ENCODE data around the gene LRRC43.
"Not testable (repeated sequence)": the region's sequence is repeated elsewhere in the genome, so short reads cannot be mapped to it uniquely, and the experiment has no call there.

Gene LRRC43

GRCh38 chr12:122192441-122192840 is 9.5 kb downstream of the LRRC43 start:
- no peak for DNase-seq (ENCODE audit: low spot score)

DNA sequence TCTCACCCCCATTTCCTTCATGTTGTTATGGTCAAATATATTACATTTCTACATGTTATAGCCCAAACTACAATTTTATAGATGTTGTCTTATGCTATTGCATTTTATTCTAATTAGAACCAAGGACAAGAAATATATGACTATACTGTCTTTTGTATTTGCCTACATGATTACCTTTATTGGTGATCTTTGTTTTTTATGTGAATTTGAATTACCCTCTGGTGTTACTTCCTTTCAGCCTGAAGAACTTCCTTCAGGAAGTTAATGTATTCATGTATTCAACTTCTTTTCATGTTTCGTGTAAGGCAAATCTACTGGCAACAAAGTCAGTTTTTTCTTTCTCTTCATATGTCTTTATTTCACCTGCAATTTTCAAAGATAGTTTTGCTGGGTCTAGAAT is 11.9 kb downstream of the LRRC43 start:
- no peak for DNase-seq (ENCODE audit: low spot score)

DNA sequence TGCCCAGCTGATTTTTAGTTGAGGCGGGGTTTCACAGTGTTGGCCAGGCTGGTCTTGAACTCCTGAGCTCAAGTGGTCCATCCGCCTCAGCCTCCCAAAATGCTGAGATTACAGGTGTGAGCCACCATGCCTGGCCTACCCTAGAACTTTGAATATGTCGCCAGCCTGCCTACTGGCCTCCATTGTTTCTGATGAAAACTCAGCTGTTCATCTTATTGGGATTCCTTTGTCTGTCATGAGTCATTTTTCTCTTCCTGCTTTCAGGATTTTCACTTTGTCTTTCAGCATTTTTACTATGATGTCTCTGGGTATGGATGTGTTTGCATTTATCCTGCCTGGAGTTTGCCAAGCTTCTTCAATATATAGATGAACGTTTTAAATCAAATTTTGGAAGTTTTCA is 12.5 kb downstream of the LRRC43 start:
- DNase-seq (ENCODE audit: low spot score), result no peak

DNA sequence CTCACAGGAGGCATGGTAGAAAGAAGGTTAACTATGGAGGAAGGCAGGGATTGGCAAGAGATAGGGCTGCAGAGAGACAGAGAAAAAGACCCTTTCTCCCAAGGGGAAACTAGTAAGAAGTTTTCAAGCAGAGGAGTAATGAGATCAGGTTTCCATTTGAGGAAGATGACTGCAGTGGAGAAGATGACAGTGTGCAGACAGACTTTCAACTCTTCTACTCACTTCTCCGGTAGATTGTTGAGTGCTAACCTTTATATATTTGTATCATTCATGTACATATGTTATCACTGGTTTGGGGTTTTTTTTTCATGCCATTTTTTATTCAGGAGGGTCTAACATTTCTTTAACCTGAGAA is 14.7 kb downstream of the LRRC43 start:
- DNase-seq (ENCODE audit: low spot score), result no peak

DNA sequence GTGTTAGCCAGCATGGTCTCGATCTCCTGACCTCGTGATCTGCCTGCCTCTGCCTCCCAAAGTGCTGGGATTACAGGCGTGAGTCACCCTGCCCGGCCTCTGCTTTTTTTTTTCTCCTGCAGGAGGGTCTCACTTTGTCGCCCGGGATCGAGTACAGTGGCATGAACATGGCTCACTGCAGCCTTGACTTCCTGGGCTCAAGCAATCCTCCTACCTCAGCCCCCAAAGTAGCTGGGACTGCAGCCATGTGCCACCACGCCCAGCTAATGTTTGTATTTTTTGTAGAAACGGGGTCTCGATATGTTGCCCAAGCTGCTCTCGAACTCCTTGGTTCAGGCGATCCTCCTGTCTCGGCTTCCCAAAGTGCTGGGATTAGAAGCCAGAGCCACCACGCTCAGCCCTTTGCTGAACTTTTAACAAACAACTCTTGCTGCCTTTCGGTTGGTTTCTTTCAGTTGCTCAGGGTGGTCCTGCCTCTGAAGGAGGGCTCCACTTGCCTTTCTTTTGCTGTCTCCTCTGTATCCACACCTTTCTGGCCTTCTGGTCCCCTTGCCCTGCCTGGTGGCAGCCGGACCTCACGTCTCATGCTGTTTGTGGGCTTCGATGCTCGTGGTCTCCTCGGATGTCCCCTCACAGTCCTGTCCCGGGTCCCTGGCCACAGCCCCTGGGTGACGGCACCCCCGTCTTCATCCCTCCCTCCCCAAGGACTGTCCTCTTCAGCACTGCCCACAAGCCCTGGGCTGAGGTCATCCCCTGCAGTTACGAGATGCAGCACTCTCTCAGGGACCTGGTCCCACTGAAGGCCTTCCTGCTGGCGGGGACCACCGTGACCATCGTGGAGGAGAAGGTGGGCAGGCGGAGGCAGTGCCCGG is 16.8 kb downstream of the LRRC43 start:
- DNase-seq (ENCODE audit: low spot score), result no peak

DNA sequence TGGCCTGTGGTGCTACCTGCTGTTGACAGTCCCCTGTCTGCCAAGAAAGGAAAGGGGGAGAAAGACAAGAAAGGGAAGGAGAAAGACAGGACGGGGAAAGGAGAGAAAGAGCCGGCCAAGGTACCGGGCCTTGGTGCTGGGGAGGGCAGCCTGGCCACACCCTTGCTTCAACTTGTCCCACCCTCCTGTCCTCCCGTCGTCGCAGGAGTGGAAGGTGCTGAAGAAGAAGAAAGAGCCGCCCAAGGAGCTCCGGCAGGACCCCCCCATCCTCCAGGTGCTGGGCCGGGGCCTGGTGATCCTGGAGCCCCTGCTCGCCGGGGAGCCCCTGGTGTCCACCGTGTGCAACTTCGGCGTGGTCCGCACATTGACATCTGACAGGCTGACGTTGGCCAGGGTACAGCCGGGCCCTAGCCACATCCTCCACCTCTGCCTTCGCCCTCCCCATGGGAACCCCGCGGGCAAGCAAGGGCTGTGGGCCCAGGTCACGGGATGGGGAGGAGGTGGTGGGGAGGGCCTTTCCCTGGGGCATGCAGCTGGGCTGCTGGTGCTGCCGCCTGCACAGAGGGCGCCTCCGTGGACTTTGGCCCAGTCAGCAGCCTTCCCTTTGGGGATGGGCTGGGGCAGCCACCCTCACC is 17.7 kb downstream of the LRRC43 start:
- DNase-seq (ENCODE audit: low spot score), result no peak

GRCh38 chr12:122201381-122201780 is 18.5 kb downstream of the LRRC43 start:
- DNase-seq (ENCODE audit: low spot score), result no peak

DNA sequence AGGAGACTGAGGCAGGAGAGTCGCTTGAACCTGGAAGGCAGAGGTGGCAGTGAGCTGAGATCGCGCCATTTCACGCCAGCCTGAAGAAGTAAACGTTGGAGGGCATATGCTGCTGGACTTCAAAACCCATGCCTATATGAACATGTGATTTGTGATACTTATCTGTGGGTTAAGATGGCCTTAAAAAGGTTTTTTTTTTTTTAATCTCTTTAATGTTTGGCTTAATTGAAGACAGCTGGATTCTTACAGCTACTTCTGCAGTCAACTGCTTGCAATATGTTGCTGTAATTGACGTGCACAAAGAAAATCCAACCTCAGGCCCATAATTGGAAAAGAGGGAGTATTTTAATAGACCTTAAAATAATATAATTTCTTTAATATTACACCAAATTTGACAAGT is 19.1 kb downstream of the LRRC43 start:
- no peak for DNase-seq (ENCODE audit: low spot score)

- not testable (repeated sequence) for DNase-seq (ENCODE audit: low spot score)
Observed at GRCh38 chr12:122202811-122203210, 19.9 kb downstream of the LRRC43 start.

- DNase-seq (ENCODE audit: low spot score), result peak; percentile 68
Observed at GRCh38 chr12:122203301-122204166, 20.6 kb downstream of the LRRC43 start, which contains the start of gene B3GNT4. TSS of gene B3GNT4 (plus strand) at chr12:122203709. CDS start at chr12:122204619, 910 bp downstream.

DNA sequence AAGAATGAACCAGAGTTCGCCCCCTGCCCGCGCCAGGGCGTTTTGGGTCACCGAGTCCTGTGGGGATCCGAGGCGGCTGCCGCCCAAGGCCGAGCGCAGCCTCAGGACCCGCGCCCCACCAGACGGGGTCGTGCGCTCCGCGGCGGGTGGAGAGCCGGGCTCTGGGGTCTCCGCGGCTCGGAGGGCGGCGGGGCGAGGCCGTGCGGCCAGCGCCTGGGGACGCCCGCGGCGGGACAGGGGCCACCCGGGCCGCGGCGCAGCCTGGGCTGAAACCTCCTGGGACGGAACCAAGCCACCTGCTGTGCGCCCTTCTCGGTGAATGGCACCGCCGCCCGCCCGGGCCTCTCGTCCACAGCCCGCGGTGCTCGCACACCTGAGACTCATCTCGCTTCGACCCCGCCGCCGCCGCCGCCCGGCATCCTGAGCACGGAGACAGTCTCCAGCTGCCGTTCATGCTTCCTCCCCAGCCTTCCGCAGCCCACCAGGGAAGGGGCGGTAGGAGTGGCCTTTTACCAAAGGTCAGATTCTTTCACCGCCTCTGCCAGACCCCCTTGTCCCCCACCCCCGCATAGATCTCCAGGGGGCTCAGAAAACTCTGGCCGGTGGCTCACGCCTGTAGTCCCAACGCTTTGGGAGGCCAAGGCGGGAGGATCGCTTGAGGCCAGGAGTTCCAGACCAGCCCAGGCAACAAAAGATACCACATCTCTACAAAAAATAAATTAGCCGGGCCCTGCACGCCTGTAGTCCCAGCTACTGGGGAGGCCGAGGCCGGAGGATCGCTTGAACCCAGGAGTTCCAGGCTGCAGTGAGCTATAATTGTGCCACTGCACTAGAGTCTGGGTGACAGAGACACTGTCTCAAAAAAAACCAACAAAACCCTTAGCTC is 21.5 kb downstream of the LRRC43 start:
- peak; percentile 12 for DNase-seq (ENCODE audit: low spot score)

GRCh38 chr12:122205053-122205925 is 22.4 kb downstream of the LRRC43 start:
- no peak for DNase-seq (ENCODE audit: low spot score)

DNA sequence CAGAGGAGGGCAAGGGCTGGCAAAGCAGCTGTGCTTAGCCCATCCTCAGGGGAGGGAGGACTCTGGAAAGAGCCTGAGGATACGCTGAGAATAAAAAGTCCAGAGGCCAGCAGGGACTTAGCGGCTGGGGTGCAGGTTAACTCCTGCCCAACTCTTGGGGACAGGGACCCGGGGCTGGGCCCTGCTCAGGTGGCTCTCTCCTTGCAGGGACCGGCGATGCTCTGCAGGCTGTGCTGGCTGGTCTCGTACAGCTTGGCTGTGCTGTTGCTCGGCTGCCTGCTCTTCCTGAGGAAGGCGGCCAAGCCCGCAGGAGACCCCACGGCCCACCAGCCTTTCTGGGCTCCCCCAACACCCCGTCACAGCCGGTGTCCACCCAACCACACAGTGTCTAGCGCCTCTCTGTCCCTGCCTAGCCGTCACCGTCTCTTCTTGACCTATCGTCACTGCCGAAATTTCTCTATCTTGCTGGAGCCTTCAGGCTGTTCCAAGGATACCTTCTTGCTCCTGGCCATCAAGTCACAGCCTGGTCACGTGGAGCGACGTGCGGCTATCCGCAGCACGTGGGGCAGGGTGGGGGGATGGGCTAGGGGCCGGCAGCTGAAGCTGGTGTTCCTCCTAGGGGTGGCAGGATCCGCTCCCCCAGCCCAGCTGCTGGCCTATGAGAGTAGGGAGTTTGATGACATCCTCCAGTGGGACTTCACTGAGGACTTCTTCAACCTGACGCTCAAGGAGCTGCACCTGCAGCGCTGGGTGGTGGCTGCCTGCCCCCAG is 23.4 kb downstream of the LRRC43 start:
- DNase-seq (ENCODE audit: low spot score), result no peak

DNA sequence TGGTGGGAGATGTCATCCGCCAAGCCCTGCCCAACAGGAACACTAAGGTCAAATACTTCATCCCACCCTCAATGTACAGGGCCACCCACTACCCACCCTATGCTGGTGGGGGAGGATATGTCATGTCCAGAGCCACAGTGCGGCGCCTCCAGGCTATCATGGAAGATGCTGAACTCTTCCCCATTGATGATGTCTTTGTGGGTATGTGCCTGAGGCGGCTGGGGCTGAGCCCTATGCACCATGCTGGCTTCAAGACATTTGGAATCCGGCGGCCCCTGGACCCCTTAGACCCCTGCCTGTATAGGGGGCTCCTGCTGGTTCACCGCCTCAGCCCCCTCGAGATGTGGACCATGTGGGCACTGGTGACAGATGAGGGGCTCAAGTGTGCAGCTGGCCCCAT is 24.1 kb downstream of the LRRC43 start:
- DNase-seq (ENCODE audit: low spot score), result no peak

DNA sequence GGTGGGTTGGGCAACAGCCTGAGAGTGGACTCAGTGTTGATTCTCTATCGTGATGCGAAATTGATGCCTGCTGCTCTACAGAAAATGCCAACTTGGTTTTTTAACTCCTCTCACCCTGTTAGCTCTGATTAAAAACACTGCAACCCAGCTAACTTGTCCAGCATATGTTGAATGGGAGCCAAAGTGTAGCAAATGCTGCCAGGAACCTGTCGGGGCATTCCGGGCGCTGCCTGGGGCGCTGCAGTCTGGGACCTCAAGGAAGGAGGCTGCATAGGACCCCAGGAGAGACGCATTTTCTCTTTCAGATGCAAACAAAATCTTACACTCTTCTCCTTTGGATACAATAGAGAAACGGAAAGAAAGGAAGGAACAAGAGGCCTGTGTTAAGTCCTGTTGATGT is 24.5 kb downstream of the LRRC43 start:
- no peak for DNase-seq (ENCODE audit: low spot score)

DNA sequence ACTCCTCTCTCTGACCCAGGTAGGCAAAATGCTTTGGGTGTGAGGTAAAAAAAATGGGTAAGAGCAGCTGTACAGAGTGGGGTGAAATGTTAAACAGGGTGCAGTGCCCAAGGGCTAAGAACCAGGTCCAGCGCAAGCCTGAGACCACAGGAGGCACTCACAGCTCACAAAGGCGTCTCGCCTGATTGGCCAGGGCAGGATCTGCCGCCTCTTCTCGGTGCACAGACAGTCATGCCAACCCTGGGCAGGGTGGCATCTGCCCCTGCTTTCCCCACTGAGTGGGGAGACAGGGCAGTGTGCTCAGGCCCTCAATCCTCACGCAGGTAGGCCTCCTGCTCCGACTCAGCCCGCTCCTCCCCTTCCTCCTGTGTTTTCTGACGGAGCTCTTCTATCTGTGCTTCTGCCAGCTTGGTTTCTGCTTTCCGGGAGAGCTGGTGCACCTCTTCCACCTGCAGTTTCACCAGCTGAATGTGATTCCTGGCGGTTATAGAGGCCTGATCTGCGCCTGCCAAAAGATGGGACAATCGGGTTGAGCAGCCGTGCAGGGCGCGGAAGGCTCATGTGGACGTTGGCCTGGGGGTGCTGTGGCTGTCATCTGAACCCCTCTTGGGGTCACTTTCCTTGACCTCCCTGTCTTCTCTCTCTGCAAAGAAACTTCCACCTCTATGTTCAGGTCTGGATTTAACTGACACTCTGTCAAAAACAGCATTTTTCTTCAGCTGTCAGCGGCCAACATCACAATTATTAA is 25.3 kb downstream of the LRRC43 start:
- DNase-seq (ENCODE audit: low spot score), result no peak

GRCh38 chr12:122215771-122216170 is 32.8 kb downstream of the LRRC43 start:
- no peak for DNase-seq (ENCODE audit: low spot score)

DNA sequence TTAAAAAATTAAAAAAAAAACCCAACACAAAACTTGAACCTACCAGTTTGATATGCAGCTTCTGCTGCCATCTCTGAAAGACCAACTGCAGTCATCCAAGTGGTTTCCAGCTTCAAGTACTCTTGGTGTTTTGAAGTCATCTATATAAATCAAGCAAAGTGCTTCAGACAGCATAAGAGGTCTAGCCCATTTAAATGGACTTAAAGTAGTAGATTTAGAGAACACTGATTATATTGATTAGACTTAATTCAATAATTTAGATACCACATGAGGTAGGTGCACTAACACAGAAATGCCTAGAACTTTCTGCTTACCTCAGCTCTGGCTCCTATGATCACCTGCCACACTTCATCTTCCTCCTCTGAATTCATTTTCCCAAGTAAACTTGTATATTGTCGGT is 33.5 kb downstream of the LRRC43 start:
- no peak for DNase-seq (ENCODE audit: low spot score)
